Hepatocyte (in vitro differentiated cells): ENCODE measurements around the gene TLE6.

Source experiments
- EZH2 ChIP-seq: fragments of 200-600 bp; sonication (generic); IDR thresholded peaks from 2 replicates; pipeline ENCODE4 v1.6.1; 2016; ENCODE audit warnings: antibody characterized with exemption, mild to moderate bottlenecking, borderline replicate concordance
- EZH2phosphoT487 ChIP-seq: fragments of 200-600 bp; sonication (generic); IDR thresholded peaks from one replicate; pipeline ENCODE4 v1.6.1; 2018; ENCODE audit warnings: antibody characterized with exemption, mild to moderate bottlenecking, low read depth, moderate library complexity; ENCODE audit not compliant: unreplicated experiment, severe bottlenecking
- TF ChIP-seq, protein P1 (sequence below): fragments of 200-600 bp; sonication (generic); IDR thresholded peaks from 2 replicates; pipeline ENCODE4 v1.5.1; 2016; ENCODE audit warnings: antibody characterized with exemption, mild to moderate bottlenecking; ENCODE audit not compliant: poor library complexity

DNA sequence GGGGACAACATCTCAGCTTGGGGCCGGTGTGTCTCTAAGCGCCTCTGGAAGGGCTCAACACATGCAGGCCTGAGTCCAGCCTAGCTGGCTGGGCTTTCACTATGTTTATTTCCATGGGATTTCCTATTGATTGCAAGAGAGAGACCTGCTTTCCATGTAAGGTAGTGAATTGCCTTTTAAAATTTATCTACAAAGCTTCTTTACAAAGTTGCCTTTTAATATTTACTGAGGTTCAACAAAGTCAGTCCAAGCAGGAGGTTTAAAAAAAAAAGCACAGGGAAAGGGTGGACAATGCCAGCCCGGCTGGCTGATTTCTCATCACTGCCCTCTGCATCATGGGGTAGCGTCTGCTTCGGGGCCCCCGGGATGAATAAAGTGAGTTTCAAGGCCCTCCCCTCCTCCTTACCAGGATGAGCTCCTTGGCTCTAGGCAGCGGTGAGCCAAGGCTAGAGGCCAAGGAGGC, 35.9 kb downstream of the TLE6 start:
- TF ChIP-seq EZH2 (no peak), EZH2phosphoT487 (no peak)
- TF ChIP-seq, protein P1, sequence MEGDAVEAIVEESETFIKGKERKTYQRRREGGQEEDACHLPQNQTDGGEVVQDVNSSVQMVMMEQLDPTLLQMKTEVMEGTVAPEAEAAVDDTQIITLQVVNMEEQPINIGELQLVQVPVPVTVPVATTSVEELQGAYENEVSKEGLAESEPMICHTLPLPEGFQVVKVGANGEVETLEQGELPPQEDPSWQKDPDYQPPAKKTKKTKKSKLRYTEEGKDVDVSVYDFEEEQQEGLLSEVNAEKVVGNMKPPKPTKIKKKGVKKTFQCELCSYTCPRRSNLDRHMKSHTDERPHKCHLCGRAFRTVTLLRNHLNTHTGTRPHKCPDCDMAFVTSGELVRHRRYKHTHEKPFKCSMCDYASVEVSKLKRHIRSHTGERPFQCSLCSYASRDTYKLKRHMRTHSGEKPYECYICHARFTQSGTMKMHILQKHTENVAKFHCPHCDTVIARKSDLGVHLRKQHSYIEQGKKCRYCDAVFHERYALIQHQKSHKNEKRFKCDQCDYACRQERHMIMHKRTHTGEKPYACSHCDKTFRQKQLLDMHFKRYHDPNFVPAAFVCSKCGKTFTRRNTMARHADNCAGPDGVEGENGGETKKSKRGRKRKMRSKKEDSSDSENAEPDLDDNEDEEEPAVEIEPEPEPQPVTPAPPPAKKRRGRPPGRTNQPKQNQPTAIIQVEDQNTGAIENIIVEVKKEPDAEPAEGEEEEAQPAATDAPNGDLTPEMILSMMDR, result no peak
